GM13977 (cell line): Measurements from ENCODE around the gene LCNL1.

Experiments
- DNase-seq: peaks from one replicate; pipeline ENCODE4 v3.0.0; 2012; ENCODE audit warnings: low spot score
- CTCF ChIP-seq: IDR thresholded peaks from 2 replicates; pipeline ENCODE4 v1.5.1; 2012; ENCODE audit warnings: mild to moderate bottlenecking, control low read depth; ENCODE audit not compliant: insufficient read depth; ENCODE audit errors: extremely low read depth, missing control alignments
- in situ Hi-C: fragments of 300-500 bp; cut with MboI; formaldehyde crosslinking; loops from one replicate; pipeline ENCODE4 v1.12.0; 2022; ENCODE audit warnings: low sequenced_read_pairs, low pct_unique_long_range_greater_than_20kb, mixed read lengths, inconsistent platforms; ENCODE audit not compliant: unreplicated experiment

Gene LCNL1

GRCh38 chr9:136983656-136984314, 992 bp downstream of the LCNL1 start:
- in situ Hi-C loops: no loop called here
- TF ChIP-seq CTCF: no peak

GRCh38 chr9:136984464-136985026, 1.8 kb downstream of the LCNL1 start:
- no peak for TF ChIP-seq CTCF
- in situ Hi-C loops: no loop called here
- DNase-seq: no peak

More at GRCh38 chr9:136983656-136984314, 992 bp downstream of the LCNL1 start:
- no peak for DNase-seq

GRCh38 chr9:136985027-136985602, 2.3 kb downstream of the LCNL1 start:
- TF ChIP-seq CTCF: no peak
- in situ Hi-C loops: no loop called here
- no peak for DNase-seq

- no peak for DNase-seq
- TF ChIP-seq CTCF: no peak
- in situ Hi-C loops: no loop called here
Observed at GRCh38 chr9:136985853-136986252, 3.1 kb downstream of the LCNL1 start.

- DNase-seq: no peak
- TF ChIP-seq CTCF: no peak
- in situ Hi-C loops: no loop called here
Observed at GRCh38 chr9:136988872-136989271, 6.1 kb downstream of the LCNL1 start.

- in situ Hi-C loops: no loop called here
- TF ChIP-seq CTCF: no peak
- no peak for DNase-seq
Observed at GRCh38 chr9:136990242-136990911, 7.6 kb downstream of the LCNL1 start.
